Measurements from ENCODE around the gene RCC2. TPM values are rescaled to one million over a fixed set of nuclear protein-coding genes. Genes with fewer than 3 reads are reported as not detected.

The RCC2 gene
- total RNA-seq, 3 donors from 2014 or later, result 47.1 to 73.3 (median 55.1) TPM

DNA sequence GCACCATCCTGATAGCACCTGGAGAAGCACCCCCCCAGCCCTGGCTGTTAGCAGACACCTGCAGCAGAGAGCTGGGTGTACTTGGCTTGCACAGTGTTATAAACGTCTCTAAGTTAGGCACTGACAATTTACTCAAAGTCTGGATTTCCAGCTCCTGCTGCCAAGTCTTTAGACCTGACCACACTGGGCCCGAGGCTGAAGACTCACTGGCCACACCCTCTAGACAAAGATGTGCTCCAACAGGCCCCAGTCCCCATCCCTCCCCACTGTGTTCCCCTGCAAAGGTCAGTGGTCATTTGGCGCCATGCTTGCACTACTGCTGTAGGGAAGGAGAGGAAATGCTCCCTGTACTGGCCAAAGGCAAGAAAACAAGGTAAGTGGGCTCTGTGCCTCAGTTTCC is 36.4 kb downstream of the RCC2 start:
- ATAC-seq (no peak), DNase-seq (no peak)
- no peak overlapping the region for H3K4me3 ChIP-seq
- no peaks in the 10 kb centered on the region for H3K9me3 ChIP-seq
- TF ChIP-seq CTCF (IDR thresholded peaks at IDR 0.05), result no peak
- no peaks in the 10 kb centered on the region for H3K4me1 ChIP-seq (ENCODE audit: low read depth)
- intact Hi-C loops (cut with DNase I, micrococcal nuclease), result no loop called here
- H3K36me3 ChIP-seq (ENCODE audit: low read depth), result no peaks in the 10 kb centered on the region

DNA sequence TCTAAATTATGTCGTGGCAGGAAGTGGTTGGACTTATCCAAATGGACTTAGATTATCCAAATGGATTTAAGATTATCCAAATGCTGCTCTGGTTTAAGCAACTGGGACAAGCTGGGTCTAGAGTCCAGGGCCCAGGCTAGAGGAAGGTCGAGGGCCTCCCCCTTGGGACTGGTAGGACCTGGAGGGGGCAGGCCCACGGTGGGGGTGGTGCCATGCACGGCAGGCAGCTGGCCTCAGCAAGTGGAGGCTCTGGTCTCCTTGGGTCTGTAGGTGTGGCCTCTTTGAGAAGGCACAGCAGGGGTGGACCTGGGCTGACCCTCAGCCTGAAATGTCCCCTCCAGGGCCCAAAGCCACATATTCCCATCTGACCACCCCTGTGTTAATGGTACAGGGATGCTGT is 37.6 kb downstream of the RCC2 start:
- ATAC-seq, result no peak

GRCh38 chr1:17400725-17401341 is 38.6 kb downstream of the RCC2 start:
- ATAC-seq, result no peak
- H3K4me3 ChIP-seq, result no peak overlapping the region
- H3K4me1 ChIP-seq (ENCODE audit: low read depth), result no peaks in the 10 kb centered on the region
- TF ChIP-seq CTCF (IDR thresholded peaks at IDR 0.05), result no peak
- no peak for DNase-seq
- H3K9me3 ChIP-seq, result no peaks in the 10 kb centered on the region
- intact Hi-C loops (cut with DNase I, micrococcal nuclease), result no loop called here
- no peaks in the 10 kb centered on the region for H3K36me3 ChIP-seq (ENCODE audit: low read depth)

More for the DNA sequence above, 37.6 kb downstream of the RCC2 start:
- no peak for DNase-seq
- Histone ChIP-seq H3K4me3 (no peak overlapping the region), H3K36me3 (ENCODE audit: low read depth) (no peaks in the 10 kb centered on the region), H3K4me1 (ENCODE audit: low read depth) (no peaks in the 10 kb centered on the region), H3K9me3 (no peaks in the 10 kb centered on the region)
- TF ChIP-seq CTCF (IDR thresholded peaks at IDR 0.05), result no peak
- intact Hi-C loops (cut with DNase I, micrococcal nuclease), result no loop called here

DNA sequence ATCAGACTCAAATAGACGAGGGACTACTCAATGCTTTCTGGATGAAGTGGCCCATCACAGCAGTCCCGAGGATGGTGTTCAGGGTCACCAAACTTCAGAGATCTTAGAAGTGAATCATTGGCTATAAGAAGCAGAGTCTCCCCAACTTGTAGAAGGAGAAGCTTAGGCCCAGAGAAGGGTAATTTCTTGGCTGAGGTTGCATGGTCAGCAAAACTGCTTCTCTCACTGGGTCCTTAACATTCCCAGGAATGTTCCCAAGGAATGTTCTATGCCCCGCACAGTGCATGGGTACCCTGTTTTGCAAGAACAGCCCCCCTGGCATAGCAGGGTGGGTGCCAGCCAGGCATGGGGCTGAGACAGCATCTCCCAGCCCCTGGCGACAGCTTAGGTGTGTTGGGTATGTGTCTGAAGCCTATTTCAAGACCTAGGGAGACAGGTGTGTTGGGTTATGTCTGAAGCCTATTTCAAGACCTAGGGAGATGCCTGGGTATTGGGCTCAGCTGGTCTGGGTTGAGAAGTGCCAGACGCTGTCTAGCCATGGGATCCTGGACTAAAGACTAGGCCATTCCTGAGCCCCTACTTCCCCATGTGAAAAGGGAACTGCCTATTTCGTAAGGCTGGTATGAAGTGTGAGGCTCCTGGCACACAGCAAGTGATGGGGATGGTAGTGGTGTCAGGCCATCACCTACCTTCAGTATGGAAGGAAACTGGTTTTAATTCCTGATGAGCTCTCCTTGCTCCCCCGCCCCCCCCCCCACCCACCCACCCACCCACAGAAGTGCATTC is 41.4 kb downstream of the RCC2 start:
- DNase-seq (no peak), ATAC-seq (no peak)
- no peaks in the 10 kb centered on the region for H3K36me3 ChIP-seq (ENCODE audit: low read depth)
- H3K4me1 ChIP-seq (ENCODE audit: low read depth), result no peaks in the 10 kb centered on the region
- no peak for TF ChIP-seq CTCF (IDR thresholded peaks at IDR 0.05)
- H3K9me3 ChIP-seq, result no peaks in the 10 kb centered on the region
- intact Hi-C loops (cut with DNase I, micrococcal nuclease), result no loop called here
- H3K4me3 ChIP-seq, result no peak overlapping the region

DNA sequence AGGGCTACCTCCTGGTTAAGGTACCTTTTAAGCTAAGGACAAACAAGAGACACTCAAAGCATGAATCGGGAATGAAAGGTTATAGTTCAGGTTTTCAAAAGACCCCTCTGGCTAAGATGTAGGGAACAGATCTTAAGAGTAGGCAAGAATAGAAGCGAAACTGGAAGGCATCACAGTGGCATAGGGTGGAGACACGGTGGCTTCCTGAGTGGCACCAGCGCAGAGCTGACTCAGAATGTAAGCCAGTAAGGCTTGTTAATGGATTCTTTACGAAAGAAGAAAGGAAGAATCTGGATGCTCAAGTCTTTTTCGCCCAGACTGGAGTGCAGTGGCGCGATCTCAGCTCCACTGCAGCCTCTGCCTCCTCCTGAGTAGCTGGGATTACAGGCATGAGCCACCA is 46.2 kb downstream of the RCC2 start:
- Histone ChIP-seq H3K4me3 (no peak overlapping the region), H3K36me3 (ENCODE audit: low read depth) (no peaks in the 10 kb centered on the region), H3K4me1 (ENCODE audit: low read depth) (no peaks in the 10 kb centered on the region), H3K9me3 (no peaks in the 10 kb centered on the region)
- intact Hi-C loops (cut with DNase I, micrococcal nuclease), result no loop called here
- no peak for TF ChIP-seq CTCF (IDR thresholded peaks at IDR 0.05)
- DNase-seq, result no peak
- ATAC-seq, result no peak

Measured in mucosa of descending colon (tissue), 3 donors.